ENCODE measurements around the gene PDE4D. TPM values are rescaled to one million over a fixed set of nuclear protein-coding genes. Genes with fewer than 3 reads are reported as not detected.
A peak's percentile ranks its signal among the peaks of the same experiment; 100 is the strongest.

The PDE4D gene
- total RNA-seq, 5 donors from 2014 or later (not counting 1 experiment from before 2014, with no cell fraction given) = 45.1 to 136 (median 64.9) TPM

DNA sequence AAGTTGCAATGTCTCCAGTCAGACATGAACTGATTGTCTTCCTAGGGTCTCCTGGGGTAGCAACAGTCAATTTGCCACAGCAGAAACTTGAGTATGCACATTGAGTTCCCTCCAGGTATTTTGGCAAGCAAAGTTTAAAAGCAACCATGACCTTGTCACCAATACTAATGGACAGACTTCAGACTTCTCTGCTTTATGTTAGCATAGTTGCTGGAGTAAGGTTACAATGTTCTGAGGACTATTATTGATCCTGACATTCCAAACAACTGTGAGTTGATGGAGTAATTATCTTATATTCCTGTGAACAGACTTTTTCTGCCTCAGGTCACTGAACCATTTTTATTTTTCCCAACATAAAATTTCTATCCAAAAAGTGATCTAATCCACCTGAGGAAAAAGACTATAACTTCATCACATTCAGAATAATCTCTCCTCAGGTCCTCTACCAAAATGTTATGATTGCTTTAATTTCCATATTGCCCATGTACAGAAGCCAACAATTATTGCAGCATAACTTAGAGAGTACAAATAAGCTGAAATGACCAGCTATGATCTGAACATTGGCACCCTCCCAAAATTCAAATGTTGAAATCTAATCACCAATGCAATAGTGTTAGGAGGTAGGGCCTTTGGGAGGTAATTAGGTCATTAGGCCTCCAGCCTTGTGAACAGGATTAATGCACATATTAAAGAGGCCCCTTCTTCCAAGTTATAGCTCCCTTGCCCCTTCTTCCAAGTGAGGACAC lies 228.3 kb downstream of the PDE4D start:
- ChIA-PET POLR2A (no interaction called here), CTCF (interaction anchor here in 1 of 2 donors (1.7 kb wide), 1 partner anchor 7 kb away, joined by 6 read pairs; no protein-coding TSS in a partner anchor)
- no peaks in the 10 kb centered on the region for H3K36me3 Mint-ChIP-seq
- no peak overlapping the region for H3K4me3 Mint-ChIP-seq
- Histone ChIP-seq H3K4me3 (ENCODE audit: control insufficient read depth in 1 of 2, extremely low read depth in 1 of 2, low read length in 1 of 2) (no peak overlapping the region), H3K9me3 (no peaks in the 10 kb centered on the region), H3K27ac (ENCODE audit: low read length) (no peak overlapping the region), H3K4me1 (ENCODE audit: control insufficient read depth in 1 of 2, extremely low read depth in 1 of 2, insufficient read depth in 2 of 2, low read length in 2 of 2) (no peaks in the 10 kb centered on the region), H3K27me3 (replicated peaks in 1 of 2; ENCODE audit: control insufficient read depth in 2 of 2, extremely low read depth in 1 of 2, insufficient read depth in 2 of 2, low read length in 1 of 2) (no peaks in the 10 kb centered on the region), H3K36me3 (ENCODE audit: control insufficient read depth in 2 of 2, extremely low read depth in 1 of 2, insufficient read depth in 1 of 2, low read length in 1 of 2) (no peaks in the 10 kb centered on the region)
- DNase-seq (no peak), ATAC-seq (replicated peaks in 1 of 4) (no peak)
- H3K27ac Mint-ChIP-seq = no peak overlapping the region
- peaks cover 5 to 16% (median 11%) of the 10 kb centered on the region in 3 donors for H3K4me1 Mint-ChIP-seq
- no peaks in the 10 kb centered on the region for H3K9me3 Mint-ChIP-seq
- H3K27me3 Mint-ChIP-seq = peaks cover 0 to 2% of the 10 kb centered on the region in 2 donors

DNA sequence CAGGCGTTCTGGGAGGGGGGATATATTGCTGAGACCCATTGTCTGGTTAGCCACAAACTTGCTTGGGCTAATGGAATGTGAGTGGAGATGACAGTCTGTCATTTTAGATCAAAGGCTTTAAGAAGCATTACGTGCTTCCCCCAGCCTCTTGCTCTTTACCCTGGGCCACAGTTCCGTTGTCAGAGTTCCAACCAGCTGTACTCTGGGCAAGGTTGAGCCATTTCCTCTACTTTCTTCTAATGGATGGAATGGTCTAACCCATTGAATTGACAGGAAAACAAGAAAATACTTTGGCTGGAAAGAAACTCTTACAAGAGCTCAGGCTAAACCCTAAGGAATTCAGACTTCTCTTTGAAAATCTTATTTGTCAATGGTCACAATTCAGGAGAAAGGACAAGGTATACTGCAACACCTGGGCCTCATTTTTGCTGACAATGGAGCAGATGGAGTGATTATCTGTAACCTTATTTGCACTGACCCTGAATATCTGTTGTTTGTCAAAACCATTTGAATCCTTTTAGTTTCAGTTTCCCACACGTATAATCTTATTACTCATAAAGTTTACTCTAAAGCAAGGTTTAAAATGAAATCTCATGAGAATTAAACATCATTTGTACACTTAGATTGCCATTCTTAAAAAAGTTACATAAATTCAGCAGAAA lies 231.4 kb downstream of the PDE4D start:
- H3K9me3 Mint-ChIP-seq = no peaks in the 10 kb centered on the region
- no peak overlapping the region for H3K4me3 ChIP-seq (ENCODE audit: control insufficient read depth in 1 of 2, extremely low read depth in 1 of 2, low read length in 1 of 2)
- ChIA-PET CTCF (interaction anchor here in 1 of 2 donors (0.6 kb wide), 1 partner anchor 987 kb away, joined by 4 read pairs; no protein-coding TSS in a partner anchor), POLR2A (no interaction called here)
- H3K4me1 ChIP-seq (ENCODE audit: control insufficient read depth in 1 of 2, extremely low read depth in 1 of 2, insufficient read depth in 2 of 2, low read length in 2 of 2) = no peaks in the 10 kb centered on the region
- no peaks in the 10 kb centered on the region for H3K9me3 ChIP-seq
- H3K4me1 Mint-ChIP-seq = peaks cover 5 to 16% (median 11%) of the 10 kb centered on the region in 3 donors
- no peaks in the 10 kb centered on the region for H3K27me3 ChIP-seq (replicated peaks in 1 of 2; ENCODE audit: control insufficient read depth in 2 of 2, extremely low read depth in 1 of 2, insufficient read depth in 2 of 2, low read length in 1 of 2)
- peaks cover 0 to 2% of the 10 kb centered on the region in 2 donors for H3K27me3 Mint-ChIP-seq
- DNase-seq = no peak
- no peak overlapping the region for H3K27ac Mint-ChIP-seq
- no peak for ATAC-seq (replicated peaks in 1 of 4)
- 31% methylated on average over 2 of the region's 4 CpGs for WGBS (ENCODE audit: insufficient coverage)
- no peaks in the 10 kb centered on the region for H3K36me3 ChIP-seq (ENCODE audit: control insufficient read depth in 2 of 2, extremely low read depth in 1 of 2, insufficient read depth in 1 of 2, low read length in 1 of 2)
- no peaks in the 10 kb centered on the region for H3K36me3 Mint-ChIP-seq
- H3K27ac ChIP-seq (ENCODE audit: low read length) = no peak overlapping the region
- peak overlapping the region in 1 of 3 donors; percentile 13 for H3K4me3 Mint-ChIP-seq

DNA sequence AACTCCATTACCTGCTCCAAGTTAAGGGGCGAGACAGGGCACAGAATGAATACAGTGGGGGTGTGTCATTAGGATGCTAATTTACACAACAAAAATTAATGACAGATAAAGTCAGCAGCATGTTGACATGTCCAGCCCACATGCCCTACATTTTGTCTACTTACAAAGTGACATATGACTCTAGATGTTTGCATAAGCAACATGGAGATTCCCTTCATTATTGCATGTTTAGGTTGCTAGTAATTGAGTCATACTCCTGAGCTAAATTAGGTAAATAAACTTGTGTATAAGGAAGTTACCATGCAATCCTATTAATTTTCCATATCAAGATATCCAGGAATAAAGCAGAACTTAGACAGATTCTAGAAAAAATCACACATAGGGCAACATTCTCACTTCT lies 232.2 kb downstream of the PDE4D start:
- Histone ChIP-seq H3K4me3 (ENCODE audit: control insufficient read depth in 1 of 2, extremely low read depth in 1 of 2, low read length in 1 of 2) (no peak overlapping the region), H3K4me1 (ENCODE audit: control insufficient read depth in 1 of 2, extremely low read depth in 1 of 2, insufficient read depth in 2 of 2, low read length in 2 of 2) (no peaks in the 10 kb centered on the region), H3K27ac (ENCODE audit: low read length) (no peak overlapping the region), H3K27me3 (replicated peaks in 1 of 2; ENCODE audit: control insufficient read depth in 2 of 2, extremely low read depth in 1 of 2, insufficient read depth in 2 of 2, low read length in 1 of 2) (no peaks in the 10 kb centered on the region), H3K36me3 (ENCODE audit: control insufficient read depth in 2 of 2, extremely low read depth in 1 of 2, insufficient read depth in 1 of 2, low read length in 1 of 2) (no peaks in the 10 kb centered on the region), H3K9me3 (no peaks in the 10 kb centered on the region)
- H3K36me3 Mint-ChIP-seq = no peaks in the 10 kb centered on the region
- POLR2A ChIA-PET = no interaction called here
- no peak overlapping the region for H3K27ac Mint-ChIP-seq
- no CpG with 5 or more reads among the region's 1 CpG for WGBS (ENCODE audit: insufficient coverage)
- H3K4me1 Mint-ChIP-seq = peaks cover 5 to 16% (median 11%) of the 10 kb centered on the region in 3 donors
- no peak for DNase-seq
- no peak overlapping the region for H3K4me3 Mint-ChIP-seq
- H3K9me3 Mint-ChIP-seq = no peaks in the 10 kb centered on the region
- no peak for ATAC-seq (replicated peaks in 1 of 4)
- CTCF ChIA-PET = interaction anchor here (0.6 to 0.9 kb wide), 4 partner anchors 12 to 988 kb away, joined by 3 to 4 read pairs (median 4); no protein-coding TSS in a partner anchor
- H3K27me3 Mint-ChIP-seq = peaks cover 0 to 2% of the 10 kb centered on the region in 2 donors

DNA sequence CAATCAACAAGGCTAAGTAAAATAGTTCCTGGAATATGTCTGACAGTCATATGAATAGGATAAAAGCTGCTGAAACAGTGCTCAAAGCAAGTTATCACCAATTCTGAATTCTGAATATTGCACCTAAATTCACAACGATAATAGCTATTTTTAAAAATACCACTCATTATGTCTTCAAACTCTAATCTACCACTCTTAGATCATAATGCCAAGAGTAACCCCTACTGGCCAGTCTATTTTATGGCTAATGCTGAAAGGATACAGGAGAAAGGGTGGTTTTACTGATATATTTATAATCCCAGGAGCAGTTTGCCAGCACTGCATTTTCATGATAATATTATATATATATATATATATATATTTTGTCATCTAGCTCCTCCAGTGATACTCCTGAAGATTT lies 232.8 kb downstream of the PDE4D start:
- ATAC-seq (replicated peaks in 1 of 4) = no peak
- H3K4me1 ChIP-seq (ENCODE audit: control insufficient read depth in 1 of 2, extremely low read depth in 1 of 2, insufficient read depth in 2 of 2, low read length in 2 of 2) = no peaks in the 10 kb centered on the region
- H3K9me3 ChIP-seq = no peaks in the 10 kb centered on the region
- no CpG with 5 or more reads among the region's 1 CpG for WGBS (ENCODE audit: insufficient coverage)
- no peaks in the 10 kb centered on the region for H3K36me3 ChIP-seq (ENCODE audit: control insufficient read depth in 2 of 2, extremely low read depth in 1 of 2, insufficient read depth in 1 of 2, low read length in 1 of 2)
- H3K9me3 Mint-ChIP-seq = no peaks in the 10 kb centered on the region
- H3K4me3 Mint-ChIP-seq = no peak overlapping the region
- H3K27ac Mint-ChIP-seq = no peak overlapping the region
- H3K27me3 Mint-ChIP-seq = no peaks in the 10 kb centered on the region
- ChIA-PET POLR2A (no interaction called here), CTCF (interaction anchor here (0.6 to 0.9 kb wide), 3 partner anchors 13 to 623 kb away, joined by 3 to 4 read pairs (median 3); no protein-coding TSS in a partner anchor)
- H3K27me3 ChIP-seq (replicated peaks in 1 of 2; ENCODE audit: control insufficient read depth in 2 of 2, extremely low read depth in 1 of 2, insufficient read depth in 2 of 2, low read length in 1 of 2) = no peaks in the 10 kb centered on the region
- peaks cover 5 to 16% (median 11%) of the 10 kb centered on the region in 3 donors for H3K4me1 Mint-ChIP-seq
- no peak for DNase-seq
- no peak overlapping the region for H3K27ac ChIP-seq (ENCODE audit: low read length)
- H3K36me3 Mint-ChIP-seq = no peaks in the 10 kb centered on the region
- no peak overlapping the region for H3K4me3 ChIP-seq (ENCODE audit: control insufficient read depth in 1 of 2, extremely low read depth in 1 of 2, low read length in 1 of 2)

DNA sequence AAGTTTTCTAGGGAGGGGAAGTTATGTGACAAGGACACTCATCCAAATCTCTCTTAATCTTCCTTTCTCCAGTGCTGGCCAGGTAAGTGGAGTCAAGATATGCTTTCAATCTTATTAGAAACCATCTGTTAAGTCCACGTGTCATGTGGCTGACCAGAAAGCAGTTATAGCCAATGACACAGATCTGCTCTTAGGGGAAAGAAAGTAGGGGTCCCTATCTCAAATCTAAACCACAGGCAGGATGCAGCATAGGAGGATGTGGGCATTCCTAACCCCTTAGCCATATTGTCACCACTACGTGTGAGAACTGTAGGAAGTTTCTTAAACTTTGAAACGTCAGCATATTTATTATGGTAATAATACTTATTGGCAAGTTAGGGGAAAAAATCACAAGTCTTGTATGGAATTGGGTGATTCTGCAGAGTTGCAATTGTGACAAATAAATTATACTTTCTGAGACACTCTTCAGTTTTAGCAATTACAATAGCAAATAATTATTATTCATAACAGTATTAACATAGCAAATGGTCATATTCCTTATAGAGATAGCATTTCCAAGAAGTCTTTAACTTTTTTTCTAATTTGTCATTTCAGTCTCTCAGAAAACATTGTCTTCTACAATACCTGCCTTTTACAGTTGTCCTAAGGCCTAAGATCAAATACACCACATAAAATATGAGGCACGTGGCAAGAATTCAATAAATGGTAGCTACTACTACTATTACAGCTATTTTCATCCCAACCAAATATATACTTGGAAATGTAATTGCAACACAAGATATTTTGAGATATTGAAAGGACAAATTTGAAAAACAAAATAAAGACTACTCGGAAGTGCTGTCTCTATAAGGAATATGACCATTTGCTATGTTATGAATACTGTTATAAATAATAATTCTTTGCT lies 236.9 kb downstream of the PDE4D start:
- no peaks in the 10 kb centered on the region for H3K36me3 Mint-ChIP-seq

DNA sequence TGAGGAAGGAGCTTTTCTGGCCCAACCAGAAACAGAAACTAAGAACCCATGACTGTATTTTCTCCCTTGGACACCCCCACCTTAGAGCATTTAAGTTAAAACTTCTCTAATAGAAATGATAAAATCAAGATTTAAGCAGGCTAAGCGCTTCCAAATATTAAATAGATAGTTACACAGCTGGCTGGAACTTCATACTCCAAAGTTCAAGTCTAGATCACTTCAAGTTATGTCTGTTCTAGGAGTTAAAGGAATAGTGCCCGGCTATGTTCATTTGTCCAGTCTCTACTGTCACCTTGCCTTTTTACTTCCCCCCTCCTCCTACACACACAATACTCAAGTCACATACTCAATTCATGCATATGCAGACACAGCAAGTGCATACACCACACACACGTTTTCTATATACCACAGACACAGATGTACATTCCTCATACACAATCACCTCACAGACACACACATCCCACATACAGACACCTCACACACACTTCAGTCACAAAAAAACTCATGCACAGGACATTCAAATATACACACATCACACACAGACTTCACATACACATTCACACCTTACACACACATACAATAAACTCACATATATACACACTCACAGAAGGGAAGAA lies 237.7 kb downstream of the PDE4D start:
- Histone ChIP-seq H3K36me3 (ENCODE audit: control insufficient read depth in 2 of 2, extremely low read depth in 1 of 2, insufficient read depth in 1 of 2, low read length in 1 of 2) (no peaks in the 10 kb centered on the region), H3K27me3 (replicated peaks in 1 of 2; ENCODE audit: control insufficient read depth in 2 of 2, extremely low read depth in 1 of 2, insufficient read depth in 2 of 2, low read length in 1 of 2) (no peaks in the 10 kb centered on the region), H3K4me3 (ENCODE audit: control insufficient read depth in 1 of 2, extremely low read depth in 1 of 2, low read length in 1 of 2) (no peak overlapping the region), H3K9me3 (no peaks in the 10 kb centered on the region), H3K4me1 (ENCODE audit: control insufficient read depth in 1 of 2, extremely low read depth in 1 of 2, insufficient read depth in 2 of 2, low read length in 2 of 2) (no peaks in the 10 kb centered on the region), H3K27ac (ENCODE audit: low read length) (no peak overlapping the region)
- WGBS (ENCODE audit: insufficient coverage) = 31% methylated on average over 1 of the region's 3 CpGs
- ChIA-PET CTCF (no interaction called here), POLR2A (no interaction called here)
- DNase-seq = no peak
- H3K27ac Mint-ChIP-seq = no peak overlapping the region
- ATAC-seq (replicated peaks in 1 of 4) = no peak
- no peaks in the 10 kb centered on the region for H3K9me3 Mint-ChIP-seq
- no peaks in the 10 kb centered on the region for H3K27me3 Mint-ChIP-seq
- H3K4me3 Mint-ChIP-seq = no peak overlapping the region
- H3K4me1 Mint-ChIP-seq = no peaks in the 10 kb centered on the region
- H3K36me3 Mint-ChIP-seq = no peaks in the 10 kb centered on the region

More for the DNA sequence above, 236.9 kb downstream of the PDE4D start:
- Mint-ChIP-seq H3K4me3 (no peak overlapping the region), H3K4me1 (peaks cover 0 to 3% (median 3%) of the 10 kb centered on the region in 3 donors), H3K27me3 (no peaks in the 10 kb centered on the region), H3K9me3 (no peaks in the 10 kb centered on the region), H3K27ac (no peak overlapping the region)
- ChIA-PET CTCF (no interaction called here), POLR2A (no interaction called here)
- H3K9me3 ChIP-seq = no peaks in the 10 kb centered on the region
- H3K27ac ChIP-seq (ENCODE audit: low read length) = no peak overlapping the region
- WGBS (ENCODE audit: insufficient coverage) = no CpG with 5 or more reads among the region's 5 CpGs
- DNase-seq = no peak
- H3K27me3 ChIP-seq (replicated peaks in 1 of 2; ENCODE audit: control insufficient read depth in 2 of 2, extremely low read depth in 1 of 2, insufficient read depth in 2 of 2, low read length in 1 of 2) = no peaks in the 10 kb centered on the region
- H3K4me1 ChIP-seq (ENCODE audit: control insufficient read depth in 1 of 2, extremely low read depth in 1 of 2, insufficient read depth in 2 of 2, low read length in 2 of 2) = no peaks in the 10 kb centered on the region
- ATAC-seq (replicated peaks in 1 of 4) = no peak
- H3K4me3 ChIP-seq (ENCODE audit: control insufficient read depth in 1 of 2, extremely low read depth in 1 of 2, low read length in 1 of 2) = no peak overlapping the region
- H3K36me3 ChIP-seq (ENCODE audit: control insufficient read depth in 2 of 2, extremely low read depth in 1 of 2, insufficient read depth in 1 of 2, low read length in 1 of 2) = no peaks in the 10 kb centered on the region
